ENCODE data around the gene SP140L. TPM values are rescaled to one million over a fixed set of nuclear protein-coding genes. Genes with fewer than 3 reads are reported as not detected.
"Not testable (repeated sequence)": the region's sequence is repeated elsewhere in the genome, so short reads cannot be mapped to it uniquely, and the experiment has no call there.

SP140L gene
- total RNA-seq, 1 donor from 2014 or later, result 6.6 TPM

- H3K27ac Mint-ChIP-seq, result no peak overlapping the region
- no peaks in the 10 kb centered on the region for H3K27me3 Mint-ChIP-seq
- no peak for DNase-seq (ENCODE audit: extremely low spot score, unreplicated experiment)
- TF ChIP-seq CTCF (conservative IDR thresholded peaks at IDR 0.05), result no peak
- no peaks in the 10 kb centered on the region for H3K9me3 Mint-ChIP-seq
- no peaks in the 10 kb centered on the region for H3K36me3 Mint-ChIP-seq
- no peaks in the 10 kb centered on the region for H3K4me1 Mint-ChIP-seq (ENCODE audit: unreplicated experiment)
- H3K4me3 Mint-ChIP-seq, result no peak overlapping the region
Measured at GRCh38 chr2:230335864-230336506, 9.0 kb downstream of the SP140L start.

- Mint-ChIP-seq H3K27ac (peak overlapping the region; percentile 12), H3K4me3 (peak overlapping the region; percentile 10)
- not testable (repeated sequence) for H3K9me3 Mint-ChIP-seq; H3K27me3 Mint-ChIP-seq; H3K36me3 Mint-ChIP-seq; DNase-seq (ENCODE audit: extremely low spot score, unreplicated experiment); H3K4me1 Mint-ChIP-seq (ENCODE audit: unreplicated experiment)
Measured at GRCh38 chr2:230341936-230342528, 15.0 kb downstream of the SP140L start.

- not testable (repeated sequence) for H3K36me3 Mint-ChIP-seq; H3K4me1 Mint-ChIP-seq (ENCODE audit: unreplicated experiment); H3K4me3 Mint-ChIP-seq; DNase-seq (ENCODE audit: extremely low spot score, unreplicated experiment); H3K27ac Mint-ChIP-seq; H3K27me3 Mint-ChIP-seq; H3K9me3 Mint-ChIP-seq
Measured at GRCh38 chr2:230343041-230343624, 16.1 kb downstream of the SP140L start.

GRCh38 chr2:230343747-230344146 lies 16.8 kb downstream of the SP140L start:
- DNase-seq (ENCODE audit: extremely low spot score, unreplicated experiment), result no peak
- Mint-ChIP-seq H3K36me3 (no peaks in the 10 kb centered on the region), H3K4me3 (no peak overlapping the region), H3K27me3 (no peaks in the 10 kb centered on the region), H3K27ac (no peak overlapping the region), H3K9me3 (peaks cover 4% of the 10 kb centered on the region), H3K4me1 (ENCODE audit: unreplicated experiment) (no peaks in the 10 kb centered on the region)
- TF ChIP-seq CTCF (conservative IDR thresholded peaks at IDR 0.05), result no peak

DNA sequence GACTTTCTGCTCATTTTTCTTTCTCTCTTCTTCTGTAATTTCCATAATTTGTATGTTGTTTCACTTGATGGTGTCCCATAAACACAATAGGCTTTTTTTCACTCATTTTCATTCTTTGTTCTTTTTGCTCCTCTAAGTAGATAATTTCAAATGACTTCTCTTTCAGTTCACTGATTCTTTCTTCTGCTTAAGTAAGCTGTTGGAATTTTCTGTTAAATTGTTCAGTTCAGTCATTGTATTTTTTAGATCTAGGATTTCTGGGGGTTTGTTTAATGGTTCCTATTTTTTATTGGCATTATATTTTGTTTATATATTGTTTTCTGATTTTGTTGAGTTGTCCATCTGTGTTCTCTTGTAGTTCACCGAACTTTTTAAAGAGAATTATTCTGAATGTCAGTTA lies 19.5 kb downstream of the SP140L start:
- no peak overlapping the region for H3K4me3 Mint-ChIP-seq

DNA sequence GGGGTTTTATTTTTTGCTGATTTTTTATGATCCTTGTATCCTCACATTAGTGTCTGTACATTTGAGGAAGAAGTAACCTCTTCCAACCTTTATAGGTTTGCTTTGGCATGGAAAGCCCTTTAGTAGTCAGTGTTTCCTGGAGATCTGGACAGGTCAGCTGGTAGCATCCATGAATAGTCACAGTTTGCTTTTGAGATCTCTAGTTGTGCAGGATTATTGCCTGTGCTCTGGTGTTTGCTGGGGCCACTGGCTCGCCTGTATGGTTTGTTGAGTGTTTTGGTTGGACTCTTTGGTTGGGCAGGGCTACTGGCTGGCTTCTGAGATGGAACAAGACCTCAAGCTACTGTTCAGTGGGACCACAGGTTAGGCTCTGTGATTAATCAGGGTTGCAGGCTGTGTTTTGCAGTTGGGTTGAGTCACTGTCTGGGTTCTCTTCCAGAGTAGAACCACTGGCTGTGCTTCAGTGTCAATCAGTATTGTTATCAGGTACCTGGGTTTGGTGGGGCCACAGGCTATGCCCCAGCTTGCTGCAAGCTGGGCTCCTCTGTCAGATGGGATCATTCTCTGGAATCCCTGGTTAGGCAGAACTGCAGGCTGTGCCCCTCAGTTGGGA lies 20.0 kb downstream of the SP140L start:
- H3K27ac Mint-ChIP-seq, result no peak overlapping the region
- DNase-seq (ENCODE audit: extremely low spot score, unreplicated experiment), result no peak
- H3K4me3 Mint-ChIP-seq, result no peak overlapping the region
- no peaks in the 10 kb centered on the region for H3K27me3 Mint-ChIP-seq
- no peak for TF ChIP-seq CTCF (conservative IDR thresholded peaks at IDR 0.05)
- no peaks in the 10 kb centered on the region for H3K4me1 Mint-ChIP-seq (ENCODE audit: unreplicated experiment)
- peaks cover 4% of the 10 kb centered on the region for H3K9me3 Mint-ChIP-seq
- no peaks in the 10 kb centered on the region for H3K36me3 Mint-ChIP-seq

More for the DNA sequence above, 19.5 kb downstream of the SP140L start:
- Mint-ChIP-seq H3K27ac (no peak overlapping the region), H3K27me3 (no peaks in the 10 kb centered on the region), H3K36me3 (no peaks in the 10 kb centered on the region), H3K9me3 (peaks cover 4% of the 10 kb centered on the region), H3K4me1 (ENCODE audit: unreplicated experiment) (no peaks in the 10 kb centered on the region)
- no peak for TF ChIP-seq CTCF (conservative IDR thresholded peaks at IDR 0.05)
- DNase-seq (ENCODE audit: extremely low spot score, unreplicated experiment), result no peak
